CD4-positive, alpha-beta memory T cell (primary cell): Measurements from ENCODE around the gene GRP. TPM values are rescaled to one million over a fixed set of nuclear protein-coding genes. Genes with fewer than 3 reads are reported as not detected.

ENCODE experiments used
- CTCF ChIA-PET: fragments of 350-600 bp; sonication (Branson Sonifier 250); formaldehyde crosslinking; loops from one replicate; lab custom pipeline; 2021; ENCODE audit warnings: inconsistent platforms; ENCODE audit not compliant: partially characterized antibody; lab: Charles Lee
- POLR2A ChIA-PET: fragments of 350-600 bp; sonication (Branson Sonifier 250); formaldehyde crosslinking; loops from one replicate; lab custom pipeline; 2021; ENCODE audit not compliant: partially characterized antibody; lab: Charles Lee
- DNase-seq, 5 donors: peaks; one replicate each; pipeline versions ENCODE4 v3.0.0 to v3.0.0-alpha.2; 2020 to 2022; ENCODE audit warnings: mixed read lengths in 1 of 5
- H3K27ac ChIP-seq: one replicate; pipeline ENCODE4 v1.7.0; 2013; ENCODE audit warnings: low read depth, low read length
- H3K27me3 ChIP-seq: 2 replicates; pipeline ENCODE4 v1.7.0; 2013; ENCODE audit warnings: mild to moderate bottlenecking, low read length, moderate library complexity; ENCODE audit not compliant: insufficient read depth
- H3K36me3 ChIP-seq: 2 replicates; pipeline ENCODE4 v1.7.0; 2013; ENCODE audit warnings: mild to moderate bottlenecking, low read length, moderate library complexity; ENCODE audit not compliant: insufficient read depth
- H3K4me1 ChIP-seq: 2 replicates; pipeline ENCODE4 v1.7.0; 2013; ENCODE audit warnings: mild to moderate bottlenecking, low read length, moderate library complexity; ENCODE audit not compliant: insufficient read depth
- H3K4me3 ChIP-seq, 2 donors: one replicate each; pipeline ENCODE4 v1.7.0; 2013; ENCODE audit warnings: low read length in 2 of 2, mild to moderate bottlenecking in 1 of 2
- H3K9me3 ChIP-seq, 2 donors: one replicate each; pipeline ENCODE4 v1.7.0; 2013; ENCODE audit warnings: low read length in 2 of 2, control low read depth in 1 of 2; ENCODE audit not compliant: control insufficient read depth in 1 of 2
- H3K27ac Mint-ChIP-seq, 7 donors: one replicate each; pipeline ENCODE4 v1.8.0; 2020 to 2021; ENCODE audit warnings: mixed read lengths in 7 of 7, mild to moderate bottlenecking in 6 of 7, inconsistent platforms in 3 of 7, moderate library complexity in 3 of 7
- H3K27me3 Mint-ChIP-seq, 2 donors: one replicate each; pipeline ENCODE4 v1.8.0; 2020 to 2021; ENCODE audit warnings: mixed read lengths in 2 of 2
- H3K36me3 Mint-ChIP-seq, 2 donors: one replicate each; pipeline ENCODE4 v1.8.0; 2020 to 2021; ENCODE audit warnings: mixed read lengths in 2 of 2, inconsistent platforms in 1 of 2, mild to moderate bottlenecking in 1 of 2
- H3K4me1 Mint-ChIP-seq, 4 donors: one replicate each; pipeline ENCODE4 v1.8.0; 2020 to 2021; ENCODE audit warnings: mixed read lengths in 4 of 4, mild to moderate bottlenecking in 1 of 4
- H3K4me3 Mint-ChIP-seq, 8 donors: one replicate each; pipeline ENCODE4 v1.8.0; 2020 to 2021; ENCODE audit warnings: mixed read lengths in 8 of 8, mild to moderate bottlenecking in 7 of 8, moderate library complexity in 6 of 8, inconsistent platforms in 3 of 8
- H3K9me3 Mint-ChIP-seq, 8 donors: one replicate each; pipeline ENCODE4 v1.8.0; 2020 to 2021; ENCODE audit warnings: mixed read lengths in 8 of 8, mild to moderate bottlenecking in 5 of 8, inconsistent platforms in 3 of 8, moderate library complexity in 1 of 8
- intact Hi-C: fragments of 100-400 bp; cut with micrococcal nuclease; formaldehyde crosslinking; loops from one replicate; pipeline ENCODE4 v1.15.1; 2023
- polyA plus RNA-seq, 2 donors: library from polyadenylated mRNA; unstranded; fragments of 300-500 nt; fragmentation: Illumina TruSeq; gene quantifications; one replicate each; pipeline ENCODE4 v1.2.3, GENCODE V29; 2021
- total RNA-seq, 2 experiments: library from RNA; stranded (reverse); gene quantifications; one replicate each; pipeline ENCODE4 v1.2.3, GENCODE V29; 2021

GRP gene
- total and polyA plus RNA-seq, 4 experiments from 2014 or later: not detected

DNA sequence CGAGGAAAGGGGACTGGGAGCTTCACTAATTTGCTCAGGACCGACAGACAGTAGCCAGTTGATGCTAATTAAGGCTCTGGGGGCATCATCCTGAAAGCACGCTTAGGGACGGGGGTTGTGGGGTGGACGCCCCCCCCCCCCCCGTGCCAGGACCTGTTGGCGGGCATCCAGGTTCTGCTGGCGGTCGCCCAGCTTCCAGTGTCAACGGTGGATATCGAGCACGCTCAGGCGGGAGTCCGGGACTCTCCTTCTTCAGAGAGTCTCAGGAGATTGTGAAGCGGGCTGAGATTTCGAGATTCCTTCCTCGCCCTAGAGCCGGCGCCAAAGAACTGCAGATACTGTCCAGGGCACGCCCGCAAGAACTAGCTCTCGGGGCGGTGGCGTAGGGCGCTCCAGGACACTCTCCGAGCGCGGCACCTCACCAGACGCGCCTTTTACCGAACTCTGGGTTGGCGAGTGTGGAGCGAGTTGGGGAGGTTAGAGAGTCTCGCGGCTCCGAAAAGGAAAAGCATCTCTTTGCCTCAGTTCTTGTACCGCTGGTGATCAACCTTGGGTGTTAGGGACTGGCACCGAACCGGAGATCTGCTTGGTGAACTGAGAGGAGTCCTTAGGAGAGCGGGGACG is 47.7 kb downstream of the GRP start:
- peaks cover 0 to 6% (median under 1%) of the 10 kb centered on the region in 8 donors for H3K9me3 Mint-ChIP-seq
- DNase-seq: no peak
- ChIA-PET POLR2A (no interaction called here), CTCF (no interaction called here)
- Histone ChIP-seq H3K4me1 (peaks cover 33% of the 10 kb centered on the region), H3K36me3 (no peaks in the 10 kb centered on the region), H3K27ac (no peak overlapping the region), H3K9me3 (no peaks in the 10 kb centered on the region), H3K4me3 (no peak overlapping the region), H3K27me3 (peaks cover 53% of the 10 kb centered on the region)
- intact Hi-C loops: no loop called here
- no peak overlapping the region for H3K27ac Mint-ChIP-seq
- peak overlapping the region in 6 of 8 donors; percentile 10 to 57 (median 43) for H3K4me3 Mint-ChIP-seq
- peaks cover 13 to 66% (median 32%) of the 10 kb centered on the region in 4 donors for H3K4me1 Mint-ChIP-seq
- peaks cover 56% of the 10 kb centered on the region in 2 donors for H3K27me3 Mint-ChIP-seq
- H3K36me3 Mint-ChIP-seq: peaks cover 0 to 3% of the 10 kb centered on the region in 2 donors

DNA sequence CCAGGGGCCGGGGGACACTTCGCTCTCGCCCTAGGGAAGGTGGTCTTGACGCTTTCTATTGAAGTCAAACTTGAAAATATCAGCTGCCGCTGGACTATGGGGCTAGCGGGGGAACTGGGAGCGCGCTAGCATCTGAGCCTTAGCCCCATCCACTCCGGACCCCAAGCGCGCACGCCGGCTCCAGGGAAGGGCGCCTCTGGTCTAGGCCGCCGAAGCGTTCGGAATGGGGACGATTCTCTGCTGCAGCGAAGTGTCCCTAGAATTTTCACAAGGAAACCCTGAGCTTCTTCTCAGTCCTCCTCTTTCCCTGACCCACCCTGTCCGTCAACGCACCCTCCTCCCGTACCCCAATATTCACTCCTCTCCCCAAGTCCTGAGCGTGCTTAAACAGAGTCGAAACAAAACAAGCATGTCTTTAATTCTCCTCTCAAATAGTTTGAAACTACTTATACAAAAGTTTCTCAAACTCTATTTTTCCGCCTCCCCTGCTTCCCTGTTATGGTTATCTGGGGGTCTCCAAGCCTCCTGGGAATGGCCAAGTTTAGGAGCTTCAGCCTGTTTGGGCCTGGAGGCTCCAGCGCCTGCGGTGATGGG is 48.3 kb downstream of the GRP start:
- POLR2A ChIA-PET: no interaction called here
- Histone ChIP-seq H3K27me3 (peaks cover 53% of the 10 kb centered on the region), H3K36me3 (no peaks in the 10 kb centered on the region), H3K9me3 (no peaks in the 10 kb centered on the region), H3K4me1 (peaks cover 36% of the 10 kb centered on the region), H3K4me3 (no peak overlapping the region), H3K27ac (no peak overlapping the region)
- Mint-ChIP-seq H3K27ac (no peak overlapping the region), H3K4me3 (peak overlapping the region in 5 of 8 donors; percentile 5 to 69 (median 57)), H3K9me3 (peaks cover 0 to 5% (median 0%) of the 10 kb centered on the region in 8 donors), H3K27me3 (peaks cover 52 to 54% of the 10 kb centered on the region in 2 donors), H3K36me3 (peaks cover 0 to 3% of the 10 kb centered on the region in 2 donors), H3K4me1 (peaks cover 13 to 66% (median 32%) of the 10 kb centered on the region in 4 donors)
- CTCF ChIA-PET: no interaction called here
- intact Hi-C loops: no loop called here
- DNase-seq: no peak

DNA sequence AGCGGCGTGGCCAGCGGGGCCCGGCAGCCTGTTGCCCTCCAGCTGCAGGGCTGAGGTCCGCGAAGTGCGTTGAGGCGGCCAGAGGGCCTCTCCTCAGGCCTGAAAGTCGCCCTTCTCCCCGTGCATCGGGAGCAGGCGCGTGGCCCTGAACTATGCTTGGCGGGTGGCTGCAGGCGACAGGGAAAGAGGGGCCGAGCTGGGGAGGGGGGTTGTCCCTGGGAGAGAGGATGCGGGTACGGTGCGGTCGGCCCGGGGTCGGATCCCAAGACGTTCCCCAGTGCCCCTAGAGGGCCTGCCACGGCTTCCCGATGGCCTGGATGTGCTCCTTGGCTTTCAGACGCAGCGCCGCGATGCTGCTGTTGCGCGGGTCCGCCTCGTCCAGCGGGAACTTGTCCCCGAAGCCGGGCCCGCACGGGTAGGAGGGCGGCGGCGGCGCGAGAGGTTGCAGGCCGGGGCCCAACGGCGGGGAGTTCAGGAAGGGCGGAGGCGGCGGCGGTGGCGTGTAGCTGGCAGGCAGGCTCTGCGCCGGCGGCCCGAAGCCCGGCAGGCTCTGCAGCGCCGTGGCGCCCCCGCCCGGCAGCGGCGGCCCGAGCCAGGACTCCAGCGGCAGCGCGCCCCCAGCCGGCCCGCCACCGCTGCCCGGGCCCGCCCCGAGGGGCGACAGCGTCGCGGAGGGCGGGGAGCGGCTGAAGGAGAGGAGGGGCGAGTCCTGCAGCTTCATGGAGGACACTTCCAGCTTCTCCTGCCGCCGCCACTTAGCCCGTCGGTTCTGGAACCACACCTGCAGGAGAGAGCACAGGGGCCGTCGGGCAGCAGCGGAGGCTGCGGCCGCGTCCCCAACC is 49.0 kb downstream of the GRP start:
- Histone ChIP-seq H3K27ac (no peak overlapping the region), H3K4me3 (no peak overlapping the region), H3K27me3 (peaks cover 59% of the 10 kb centered on the region), H3K36me3 (no peaks in the 10 kb centered on the region), H3K4me1 (peaks cover 42% of the 10 kb centered on the region), H3K9me3 (no peaks in the 10 kb centered on the region)
- ChIA-PET CTCF (interaction anchor here (1.0 kb wide), 1 partner anchor 20 kb away, joined by 3 read pairs; no protein-coding TSS in a partner anchor), POLR2A (no interaction called here)
- Mint-ChIP-seq H3K4me1 (peaks cover 13 to 64% (median 32%) of the 10 kb centered on the region in 4 donors), H3K4me3 (peak overlapping the region in 7 of 8 donors; percentile 5 to 71 (median 53)), H3K27ac (no peak overlapping the region), H3K9me3 (peaks cover 0 to 2% (median 0%) of the 10 kb centered on the region in 8 donors), H3K27me3 (peaks cover 52 to 53% of the 10 kb centered on the region in 2 donors), H3K36me3 (peaks cover 0 to 3% of the 10 kb centered on the region in 2 donors)
- peak in 3 of 5 donors; percentile 8 to 14 (median 14) for DNase-seq
- intact Hi-C loops: no loop called here

DNA sequence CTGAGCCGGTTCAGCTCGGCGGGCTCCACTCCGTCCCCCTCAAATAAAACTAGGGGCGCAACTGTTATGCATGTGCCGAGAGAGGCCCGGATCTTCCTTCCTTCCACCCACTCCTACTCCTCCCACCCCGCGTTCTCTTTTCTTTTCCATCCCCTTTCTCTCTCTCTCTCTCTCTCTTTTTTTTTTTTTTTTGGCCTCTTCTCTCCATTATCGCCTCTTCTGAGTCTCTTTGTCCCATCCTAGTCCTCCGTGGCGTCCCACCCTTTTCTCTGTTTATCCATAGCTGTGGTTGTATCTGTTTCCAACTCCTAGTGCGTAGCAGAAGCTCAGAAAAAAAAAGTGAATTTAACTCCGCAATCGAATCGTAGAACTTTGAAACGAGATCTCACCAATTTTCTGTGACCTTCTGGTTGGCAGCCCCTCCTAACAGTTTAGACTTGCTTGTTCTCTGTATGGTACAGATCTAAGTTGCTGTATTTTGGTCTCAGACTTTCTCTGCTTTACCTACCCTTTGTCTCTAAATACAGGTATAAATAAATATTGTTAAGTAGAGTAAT is 49.7 kb downstream of the GRP start:
- POLR2A ChIA-PET: no interaction called here
- intact Hi-C loops: no loop called here
- H3K27me3 ChIP-seq: peaks cover 61% of the 10 kb centered on the region
- CTCF ChIA-PET: interaction anchor here (0.7 to 1.0 kb wide), 2 partner anchors 21 to 183 kb away, joined by 3 to 4 read pairs; no protein-coding TSS in a partner anchor
- no peak for DNase-seq
- Mint-ChIP-seq H3K4me1 (peaks cover 14 to 66% (median 36%) of the 10 kb centered on the region in 4 donors), H3K4me3 (peak overlapping the region; percentile 53 to 71 (median 62)), H3K36me3 (peaks cover 0 to 3% of the 10 kb centered on the region in 2 donors), H3K27ac (no peak overlapping the region), H3K9me3 (no peaks in the 10 kb centered on the region), H3K27me3 (peaks cover 54 to 55% of the 10 kb centered on the region in 2 donors)
- H3K4me3 ChIP-seq: no peak overlapping the region
- H3K9me3 ChIP-seq: no peaks in the 10 kb centered on the region
- H3K4me1 ChIP-seq: peaks cover 42% of the 10 kb centered on the region
- H3K36me3 ChIP-seq: no peaks in the 10 kb centered on the region
- no peak overlapping the region for H3K27ac ChIP-seq

DNA sequence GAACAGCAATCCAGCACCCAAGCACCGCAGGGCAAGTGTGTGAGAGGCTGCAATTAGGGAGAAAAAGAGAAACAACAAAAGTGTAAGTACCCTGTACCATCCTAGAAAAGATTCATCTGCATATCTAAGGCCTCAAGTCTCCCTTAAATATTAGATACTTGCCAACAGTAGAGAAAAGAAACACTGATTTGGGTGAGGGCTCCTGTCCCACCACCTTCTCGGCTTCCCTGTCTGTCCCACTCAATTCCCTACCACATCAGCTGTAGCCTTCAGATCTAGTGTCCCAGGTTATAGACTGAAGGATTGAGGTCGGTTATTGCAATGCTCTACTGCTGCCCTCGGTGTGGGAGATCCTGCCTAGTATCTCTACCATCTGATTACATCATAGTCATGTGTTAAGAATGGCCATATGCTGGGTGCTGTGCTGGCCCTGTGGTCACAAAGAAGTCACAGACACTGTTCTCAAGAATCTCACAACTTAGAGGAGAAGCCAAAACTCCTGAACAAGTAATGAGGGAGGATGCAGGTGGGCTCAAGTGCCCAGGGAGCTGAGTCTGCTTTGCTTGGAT is 50.8 kb downstream of the GRP start:
- Histone ChIP-seq H3K27me3 (peaks cover 63% of the 10 kb centered on the region), H3K4me3 (no peak overlapping the region), H3K4me1 (peaks cover 39% of the 10 kb centered on the region), H3K27ac (no peak overlapping the region), H3K36me3 (no peaks in the 10 kb centered on the region), H3K9me3 (no peaks in the 10 kb centered on the region)
- DNase-seq: no peak
- Mint-ChIP-seq H3K9me3 (no peaks in the 10 kb centered on the region), H3K4me1 (peaks cover 15 to 64% (median 34%) of the 10 kb centered on the region in 4 donors), H3K36me3 (peaks cover 0 to 3% of the 10 kb centered on the region in 2 donors), H3K4me3 (peak overlapping the region in 2 of 8 donors; percentile 14 to 17), H3K27me3 (peaks cover 62 to 64% of the 10 kb centered on the region in 2 donors), H3K27ac (no peak overlapping the region)
- POLR2A ChIA-PET: no interaction called here
- CTCF ChIA-PET: interaction anchor here (0.5 kb wide), 1 partner anchor 128 kb away, joined by 3 read pairs; no protein-coding TSS in a partner anchor
- intact Hi-C loops: no loop called here

DNA sequence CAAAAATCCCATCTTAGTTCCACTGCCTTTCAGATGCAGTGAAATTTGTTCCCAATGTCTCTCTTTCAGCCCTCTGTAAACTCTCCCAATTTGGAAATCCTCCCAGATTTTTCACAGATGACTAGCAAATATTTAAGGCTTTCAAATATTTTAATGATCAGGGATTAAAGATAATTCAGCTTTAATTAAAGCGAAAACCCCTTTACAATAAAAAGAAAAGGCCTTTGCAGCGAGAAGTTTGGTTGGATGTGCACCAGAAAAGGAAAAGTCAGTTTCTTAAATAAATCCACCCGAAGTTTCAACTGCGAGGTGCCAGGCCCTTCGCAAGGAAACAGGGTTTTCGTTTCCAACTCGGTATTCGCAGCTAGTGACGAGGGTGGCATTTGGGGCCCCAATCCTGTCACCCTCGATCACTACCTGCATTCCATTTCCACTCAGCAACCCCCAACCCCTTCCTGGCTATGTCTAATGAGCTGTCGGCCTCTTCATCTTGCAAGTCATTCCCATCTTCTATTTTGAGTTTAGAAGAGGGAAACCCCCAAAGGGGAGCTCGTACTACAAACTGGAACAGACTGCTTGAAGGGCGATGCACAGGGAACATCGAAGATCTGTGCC is 51.8 kb downstream of the GRP start:
- ChIA-PET CTCF (interaction anchor here (1.0 kb wide), 1 partner anchor 37 kb away, joined by 3 read pairs; no protein-coding TSS in a partner anchor), POLR2A (no interaction called here)
- DNase-seq: no peak
- Histone ChIP-seq H3K36me3 (no peaks in the 10 kb centered on the region), H3K27ac (no peak overlapping the region), H3K4me3 (no peak overlapping the region), H3K27me3 (peaks cover 64% of the 10 kb centered on the region), H3K4me1 (peaks cover 36% of the 10 kb centered on the region), H3K9me3 (no peaks in the 10 kb centered on the region)
- intact Hi-C loops: no loop called here
- Mint-ChIP-seq H3K27ac (no peak overlapping the region), H3K9me3 (peaks cover 0 to 2% (median 0%) of the 10 kb centered on the region in 8 donors), H3K4me3 (peak overlapping the region in 7 of 8 donors; percentile 28 to 64 (median 50)), H3K36me3 (peaks cover 0 to 3% of the 10 kb centered on the region in 2 donors), H3K27me3 (peaks cover 63 to 65% of the 10 kb centered on the region in 2 donors), H3K4me1 (peaks cover 10 to 55% (median 30%) of the 10 kb centered on the region in 4 donors)
